Keratinocyte (primary cell): Measurements from ENCODE around the gene ITGB6. TPM values are rescaled to one million over a fixed set of nuclear protein-coding genes. Genes with fewer than 3 reads are reported as not detected.
A peak's percentile ranks its signal among the peaks of the same experiment; 100 is the strongest.

ENCODE experiments used
- DNase-seq: peaks from one replicate; pipeline ENCODE4 v3.0.0-alpha.2; 2011; ENCODE audit warnings: low read depth, missing footprints, low spot score
- FAIRE-seq: peaks from 2 replicates; lab custom pipeline; 2011; peaks lifted over from hg19 to GRCh38; lab: Jason Lieb, UNC
- H2AFZ ChIP-seq: 2 replicates; pipeline ENCODE4 v1.6.0; 2012; ENCODE audit warnings: low read length, control low read depth, inconsistent platforms; ENCODE audit not compliant: control insufficient read depth
- H3K27ac ChIP-seq: 2 replicates; pipeline ENCODE4 v1.5.1; 2011; ENCODE audit warnings: low read length; ENCODE audit not compliant: control insufficient read depth, insufficient read depth
- H3K27me3 ChIP-seq: 3 replicates; pipeline ENCODE4 v1.6.0; 2011; ENCODE audit warnings: low read length; ENCODE audit not compliant: control insufficient read depth, insufficient read depth; ENCODE audit errors: extremely low read depth
- H3K36me3 ChIP-seq, 2 experiments: 2 replicates in 1 of 2; 3 replicates in 1 of 2; pipeline ENCODE4 v1.5.1; 2011; ENCODE audit warnings: low read length in 2 of 2, mild to moderate bottlenecking in 1 of 2; ENCODE audit not compliant: control insufficient read depth in 2 of 2, insufficient read depth in 2 of 2; ENCODE audit errors: extremely low read depth in 1 of 2
- H3K4me1 ChIP-seq: 3 replicates; pipeline ENCODE4 v1.5.1; 2011; ENCODE audit warnings: low read length; ENCODE audit not compliant: control insufficient read depth, insufficient read depth; ENCODE audit errors: extremely low read depth
- H3K4me2 ChIP-seq: 3 replicates; pipeline ENCODE4 v1.6.0; 2011; ENCODE audit warnings: low read depth, low read length; ENCODE audit not compliant: control insufficient read depth, insufficient read depth; ENCODE audit errors: extremely low read depth
- H3K4me3 ChIP-seq, 3 experiments: fragments of 200-600 bp in 1 of 3; sonication (generic) in 1 of 3; 2 replicates in 2 of 3; 3 replicates in 1 of 3; pipeline ENCODE4 v1.5.1; 2011 to 2016; ENCODE audit warnings: low read length in 3 of 3, mild to moderate bottlenecking in 3 of 3, control low read depth in 2 of 3, inconsistent platforms in 1 of 3, low read depth in 1 of 3, mixed read lengths in 1 of 3, mixed run types in 1 of 3, moderate library complexity in 1 of 3; ENCODE audit not compliant: control insufficient read depth in 2 of 3, insufficient read depth in 2 of 3; ENCODE audit errors: extremely low read depth in 1 of 3
- H3K79me2 ChIP-seq: 2 replicates; pipeline ENCODE4 v1.6.0; 2012; ENCODE audit warnings: low read length; ENCODE audit not compliant: control insufficient read depth, insufficient read depth
- H3K9ac ChIP-seq: 3 replicates; pipeline ENCODE4 v1.6.0; 2011; ENCODE audit warnings: low read length; ENCODE audit not compliant: control insufficient read depth, insufficient read depth; ENCODE audit errors: extremely low read depth
- H3K9me1 ChIP-seq: 3 replicates; pipeline ENCODE4 v1.6.0; 2011; ENCODE audit warnings: low read length; ENCODE audit not compliant: control insufficient read depth, insufficient read depth; ENCODE audit errors: extremely low read depth
- H3K9me3 ChIP-seq: 2 replicates; pipeline ENCODE4 v1.5.1; 2012; ENCODE audit warnings: low read depth, low read length; ENCODE audit not compliant: control insufficient read depth
- H4K20me1 ChIP-seq: 3 replicates; pipeline ENCODE4 v1.6.0; 2011; ENCODE audit warnings: low read length; ENCODE audit not compliant: control insufficient read depth, insufficient read depth; ENCODE audit errors: extremely low read depth
- CTCF ChIP-seq, 3 experiments: IDR thresholded peaks in 1 of 3; conservative IDR thresholded peaks in 1 of 3; optimal IDR thresholded peaks in 1 of 3; 2 replicates in 2 of 3; 3 replicates in 1 of 3; pipeline versions ENCODE3 to v1.5.1; 2011; ENCODE audit warnings: low read length in 3 of 3, mild to moderate bottlenecking in 3 of 3, moderate library complexity in 2 of 3, control low read depth in 1 of 3, inconsistent platforms in 1 of 3; ENCODE audit not compliant: insufficient read depth in 2 of 3; ENCODE audit errors: extremely low read depth in 1 of 3
- EZH2 ChIP-seq: IDR thresholded peaks from one replicate; pipeline ENCODE4 v1.6.1; 2012; ENCODE audit warnings: inconsistent platforms, mild to moderate bottlenecking, low read length, moderate library complexity
- dilution Hi-C: fragments of 300-500 bp; cut with MboI; formaldehyde crosslinking; loops from one replicate; pipeline ENCODE4 v1.7.0; 2020; ENCODE audit warnings: low sequenced_read_pairs; ENCODE audit not compliant: extremely low pct_ligation_motif_present
- polyA plus RNA-seq, 5 experiments: library from polyadenylated mRNA; depleted of rRNA in 3 of 5; stranded (reverse) in 3 of 5; stranded (forward) in 1 of 5; unstranded in 1 of 5; fragments of >200 nt; gene quantifications; 1 replicate in 1 of 5; 2 replicates in 3 of 5; 3 replicates in 1 of 5; pipeline versions ENCODE4 v1.2.1 to v1.2.3, GENCODE V29; 2011 to 2012; ENCODE audit warnings: missing spikeins in 2 of 5, low read depth in 1 of 5, low replicate concordance in 1 of 5

ITGB6 gene
- polyA plus RNA-seq, 1 donor (not counting 4 experiments of a cell fraction or from before 2014, with no cell fraction given) = 183 TPM

- H3K9ac ChIP-seq = no peak overlapping the region
- DNase-seq = no peak
- dilution Hi-C loops = no loop called here
Measured at GRCh38 chr2:160242893-160243564, 43.0 kb upstream of the ITGB6 start.

GRCh38 chr2:160241251-160242137, 41.4 kb upstream of the ITGB6 start:
- H3K27ac ChIP-seq = peak overlapping the region; percentile 96
- peaks cover 45% of the 10 kb centered on the region for H3K4me1 ChIP-seq
- FAIRE-seq (peak; percentile 92), DNase-seq (peak; percentile 72)
- H3K27me3 ChIP-seq = no peaks in the 10 kb centered on the region
- H4K20me1 ChIP-seq = no peaks in the 10 kb centered on the region
- H3K36me3 ChIP-seq = no peaks in the 10 kb centered on the region
- H3K9ac ChIP-seq = peak overlapping the region; percentile 65
- no peaks in the 10 kb centered on the region for H3K9me1 ChIP-seq
- peak overlapping the region; percentile 68 for H3K4me2 ChIP-seq
- peak overlapping the region; percentile 70 for H2AFZ ChIP-seq
- TF ChIP-seq CTCF (optimal IDR thresholded peaks at IDR 0.05 in 1 of 3, IDR thresholded peaks at IDR 0.05 in 1 of 3, conservative IDR thresholded peaks at IDR 0.05 in 1 of 3; ENCODE audit: extremely low read depth in 1 of 3, insufficient read depth in 2 of 3, low read length in 3 of 3) (no peak), EZH2 (no peak)
- H3K9me3 ChIP-seq = no peaks in the 10 kb centered on the region
- H3K4me3 ChIP-seq = no peak overlapping the region
- dilution Hi-C loops = no loop called here
- H3K79me2 ChIP-seq = no peaks in the 10 kb centered on the region

More at GRCh38 chr2:160242893-160243564, 43.0 kb upstream of the ITGB6 start:
- Histone ChIP-seq H3K27ac (peak overlapping the region; percentile 27), H3K36me3 (no peaks in the 10 kb centered on the region), H3K4me1 (peaks cover 47% of the 10 kb centered on the region), H3K9me3 (no peaks in the 10 kb centered on the region), H4K20me1 (no peaks in the 10 kb centered on the region), H3K4me3 (no peak overlapping the region), H3K9me1 (no peaks in the 10 kb centered on the region), H3K4me2 (no peak overlapping the region), H3K79me2 (no peaks in the 10 kb centered on the region), H2AFZ (no peak overlapping the region), H3K27me3 (no peaks in the 10 kb centered on the region)
- TF ChIP-seq CTCF (optimal IDR thresholded peaks at IDR 0.05 in 1 of 3, IDR thresholded peaks at IDR 0.05 in 1 of 3, conservative IDR thresholded peaks at IDR 0.05 in 1 of 3; ENCODE audit: extremely low read depth in 1 of 3, insufficient read depth in 2 of 3, low read length in 3 of 3) (no peak), EZH2 (no peak)
- FAIRE-seq = peak; percentile 44
